Vagina (tissue), 2 donors: ENCODE data around the gene SMG6.

ENCODE experiments used
- POLR2A ChIP-seq, 2 donors: fragments of 450-650 bp; IDR thresholded peaks; one replicate each; pipeline ENCODE4 v1.6.1; 2017; ENCODE audit warnings: antibody characterized with exemption in 2 of 2, mild to moderate bottlenecking in 2 of 2, moderate library complexity in 2 of 2
- POLR2AphosphoS5 ChIP-seq, 2 donors: sonication (generic); formaldehyde crosslinking; IDR thresholded peaks; one replicate each; pipeline ENCODE4 v1.9.0; 2017; ENCODE audit warnings: antibody characterized with exemption in 2 of 2, mild to moderate bottlenecking in 2 of 2, low read depth in 1 of 2; ENCODE audit not compliant: insufficient read depth in 1 of 2
- TF ChIP-seq, protein P1 (sequence below), 3 experiments: fragments of 450-650 bp in 2 of 3; fragments of 200-600 bp in 1 of 3; sonication (generic) in 1 of 3; IDR thresholded peaks; one replicate each; pipeline ENCODE4 v1.5.1; 2017 to 2019; ENCODE audit warnings: antibody characterized with exemption in 3 of 3, mild to moderate bottlenecking in 2 of 3, moderate library complexity in 2 of 3

DNA sequence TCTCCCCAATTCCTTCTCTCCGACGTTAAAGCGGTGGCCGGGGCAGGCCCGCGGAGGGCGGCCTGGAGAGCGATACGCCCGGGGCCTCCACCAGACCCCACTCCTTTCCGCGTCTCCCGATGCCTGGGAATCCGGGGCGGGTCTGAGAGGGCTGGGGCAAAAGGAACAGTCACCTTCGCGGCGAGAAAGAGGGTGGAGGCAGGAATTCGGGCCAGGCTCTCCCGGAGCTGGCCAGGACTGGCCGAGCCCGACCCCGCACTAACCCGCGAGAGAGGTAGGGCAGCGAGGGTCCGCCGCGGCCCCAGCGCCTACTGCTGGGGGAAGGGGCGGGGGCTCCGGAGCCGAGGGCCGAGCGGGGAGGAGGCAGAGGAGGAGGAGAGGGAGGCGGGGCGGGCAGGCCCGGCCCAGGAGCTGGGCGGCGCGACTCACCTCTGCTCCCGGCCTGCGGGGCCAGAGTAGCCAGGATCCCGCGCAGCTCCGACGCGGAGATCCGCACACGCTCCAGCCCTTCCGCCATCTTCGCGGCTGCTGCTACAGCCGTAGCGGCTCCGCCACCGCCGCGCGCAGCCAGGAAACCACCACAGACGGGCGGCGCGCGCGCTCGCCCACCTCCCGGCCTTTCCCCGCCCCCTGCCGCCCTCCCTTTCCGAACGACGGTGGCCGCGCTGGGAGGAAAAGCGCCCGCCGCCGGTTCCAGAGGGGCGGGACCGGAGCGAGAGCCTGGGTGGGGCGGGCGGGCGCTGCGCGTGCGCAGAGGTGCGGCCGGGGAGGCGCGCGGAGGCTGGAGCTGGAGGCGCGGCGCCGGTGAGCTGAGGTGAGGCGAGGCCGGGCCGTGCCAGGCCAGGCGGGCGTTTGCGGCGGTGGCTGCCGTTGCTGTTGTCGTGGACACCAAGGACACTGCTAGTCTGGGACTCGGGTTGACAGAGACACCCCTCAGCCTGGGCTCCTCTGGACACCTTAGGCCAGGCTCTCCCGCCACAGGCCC lies at the start of gene SMG6, which contains the start of gene SRR:
- TF ChIP-seq, protein P1, sequence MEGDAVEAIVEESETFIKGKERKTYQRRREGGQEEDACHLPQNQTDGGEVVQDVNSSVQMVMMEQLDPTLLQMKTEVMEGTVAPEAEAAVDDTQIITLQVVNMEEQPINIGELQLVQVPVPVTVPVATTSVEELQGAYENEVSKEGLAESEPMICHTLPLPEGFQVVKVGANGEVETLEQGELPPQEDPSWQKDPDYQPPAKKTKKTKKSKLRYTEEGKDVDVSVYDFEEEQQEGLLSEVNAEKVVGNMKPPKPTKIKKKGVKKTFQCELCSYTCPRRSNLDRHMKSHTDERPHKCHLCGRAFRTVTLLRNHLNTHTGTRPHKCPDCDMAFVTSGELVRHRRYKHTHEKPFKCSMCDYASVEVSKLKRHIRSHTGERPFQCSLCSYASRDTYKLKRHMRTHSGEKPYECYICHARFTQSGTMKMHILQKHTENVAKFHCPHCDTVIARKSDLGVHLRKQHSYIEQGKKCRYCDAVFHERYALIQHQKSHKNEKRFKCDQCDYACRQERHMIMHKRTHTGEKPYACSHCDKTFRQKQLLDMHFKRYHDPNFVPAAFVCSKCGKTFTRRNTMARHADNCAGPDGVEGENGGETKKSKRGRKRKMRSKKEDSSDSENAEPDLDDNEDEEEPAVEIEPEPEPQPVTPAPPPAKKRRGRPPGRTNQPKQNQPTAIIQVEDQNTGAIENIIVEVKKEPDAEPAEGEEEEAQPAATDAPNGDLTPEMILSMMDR (IDR thresholded peaks at IDR 0.05), result peak in 1 of 3 experiments; percentile 27
- peak in 1 of 2 donors; percentile 82 for TF ChIP-seq POLR2AphosphoS5 (IDR thresholded peaks at IDR 0.05; ENCODE audit: insufficient read depth in 1 of 2, low read depth in 1 of 2)
- TF ChIP-seq POLR2A (IDR thresholded peaks at IDR 0.05), result peak in 1 of 2 donors; percentile 61
